Right kidney (tissue), 1 donor: ENCODE results near the gene MLLT10.

ENCODE experiments used
- DNase-seq: peaks from one replicate; pipeline ENCODE4 v3.0.0-alpha.2; 2016

Gene MLLT10

GRCh38 chr10:21500578-21500910, 33.5 kb upstream of the MLLT10 start:
- DNase-seq: no peak

- DNase-seq: peak; percentile 63
Measured at GRCh38 chr10:21501091-21501490, 32.9 kb upstream of the MLLT10 start.

GRCh38 chr10:21501731-21502347, 32.2 kb upstream of the MLLT10 start:
- peak; percentile 30 for DNase-seq

- DNase-seq: peak; percentile 48
Measured at GRCh38 chr10:21502348-21502740, 31.7 kb upstream of the MLLT10 start.

GRCh38 chr10:21503542-21503941, 30.5 kb upstream of the MLLT10 start:
- DNase-seq: peak; percentile 25

GRCh38 chr10:21505711-21506278, 28.2 kb upstream of the MLLT10 start:
- DNase-seq: peak; percentile 13

- DNase-seq: peak; percentile 40
Measured at GRCh38 chr10:21506351-21506750, 27.7 kb upstream of the MLLT10 start.

- no peak for DNase-seq
Measured at GRCh38 chr10:21507150-21507549, 26.9 kb upstream of the MLLT10 start.

GRCh38 chr10:21508706-21509331, 25.2 kb upstream of the MLLT10 start:
- peak; percentile 88 for DNase-seq

- DNase-seq: peak; percentile 83
Measured at GRCh38 chr10:21509341-21510240, 24.4 kb upstream of the MLLT10 start.

- DNase-seq: peak; percentile 78
Measured at GRCh38 chr10:21510241-21511094, 23.6 kb upstream of the MLLT10 start.

- peak; percentile 30 for DNase-seq
Measured at GRCh38 chr10:21511095-21511570, 22.9 kb upstream of the MLLT10 start.

GRCh38 chr10:21511946-21512572, 22.0 kb upstream of the MLLT10 start:
- peak; percentile 57 for DNase-seq

- DNase-seq: peak; percentile 57
Measured at GRCh38 chr10:21512573-21513404, 21.2 kb upstream of the MLLT10 start.

- peak; percentile 49 for DNase-seq
Measured at GRCh38 chr10:21513405-21513788, 20.6 kb upstream of the MLLT10 start.

GRCh38 chr10:21514129-21514817, 19.8 kb upstream of the MLLT10 start:
- DNase-seq: peak; percentile 60

- DNase-seq: peak; percentile 72
Measured at GRCh38 chr10:21514818-21515351, 19.1 kb upstream of the MLLT10 start.

GRCh38 chr10:21515361-21516241, 18.4 kb upstream of the MLLT10 start:
- peak; percentile 73 for DNase-seq
